K562 (cell line): ENCODE results near the gene FERMT3. TPM values are rescaled to one million over a fixed set of nuclear protein-coding genes. Genes with fewer than 3 reads are reported as not detected.

Experiments
- ATF2 ChIP-seq: sonication (generic); formaldehyde crosslinking; IDR thresholded peaks from 2 replicates; pipeline ENCODE4 v1.8.1; 2022; ENCODE audit warnings: missing genetic modification reagents
- ATF4 ChIP-seq: fragments of 450-650 bp; formaldehyde crosslinking; IDR thresholded peaks from 2 replicates; pipeline ENCODE4 v1.4.0; 2022; ENCODE audit warnings: mild to moderate bottlenecking, moderate library complexity
- CBFA2T3 ChIP-seq: fragments of 450-650 bp; IDR thresholded peaks from 2 replicates; pipeline ENCODE4 v1.6.1; 2017
- CHD1 ChIP-seq: fragments of 200-600 bp; sonication (generic); IDR thresholded peaks from one replicate; pipeline ENCODE4 v1.6.1; 2012; ENCODE audit warnings: mild to moderate bottlenecking, moderate library complexity, low read length, inconsistent platforms
- DPF2 ChIP-seq: fragments of 450-650 bp; IDR thresholded peaks from 2 replicates; pipeline ENCODE4 v1.6.1; 2016
- EZH2 ChIP-seq: IDR thresholded peaks from 2 replicates; pipeline ENCODE4 v1.6.1; 2012; ENCODE audit warnings: low read depth, mild to moderate bottlenecking, inconsistent platforms, low read length, borderline replicate concordance
- HDAC8 ChIP-seq: fragments of 450-650 bp; IDR thresholded peaks from 2 replicates; pipeline ENCODE4 v1.6.1; 2016; ENCODE audit warnings: mild to moderate bottlenecking, missing genetic modification characterization, moderate library complexity, missing compliant biosample characterization
- IRF9 ChIP-seq: fragments of 450-650 bp; IDR thresholded peaks from 2 replicates; pipeline ENCODE4 v1.6.1; 2016; ENCODE audit warnings: missing biosample characterization, missing genetic modification characterization
- MTA1 ChIP-seq: fragments of 450-650 bp; IDR thresholded peaks from 2 replicates; pipeline ENCODE4 v1.6.1; 2017; ENCODE audit warnings: borderline replicate concordance
- NEUROD1 ChIP-seq: fragments of 150-350 bp; IDR thresholded peaks from 2 replicates; pipeline ENCODE4 v1.6.1; 2014; ENCODE audit warnings: borderline replicate concordance, low read length, low read depth; ENCODE audit not compliant: partially characterized antibody
- PATZ1 ChIP-seq: fragments of 250-450 bp; sonication (Bioruptor Pico); IDR thresholded peaks from 2 replicates; pipeline ENCODE4 v1.5.0; 2020; ENCODE audit warnings: mild to moderate bottlenecking, borderline replicate concordance
- POLR2AphosphoS2 ChIP-seq: IDR thresholded peaks from 2 replicates; pipeline ENCODE4 v1.6.1; 2012; ENCODE audit warnings: low read length, improper control_type of control experiment
- PREB ChIP-seq: sonication (generic); formaldehyde crosslinking; IDR thresholded peaks from 2 replicates; pipeline ENCODE4 v1.8.1; 2023; ENCODE audit warnings: mild to moderate bottlenecking, missing genetic modification reagents
- PRMT5 ChIP-seq: sonication (generic); formaldehyde crosslinking; IDR thresholded peaks from 2 replicates; pipeline ENCODE4 v1.5.0; 2020; ENCODE audit warnings: missing genetic modification reagents
- RNF2 ChIP-seq: sonication (generic); IDR thresholded peaks from 2 replicates; pipeline ENCODE4 v1.6.1; 2016
- SNRNP70 ChIP-seq: fragments of 200-400 bp; formaldehyde crosslinking; optimal IDR thresholded peaks from 2 replicates; pipeline ENCODE3; 2017; ENCODE audit warnings: low read depth, low read length
- SRSF3 ChIP-seq: fragments of 200-400 bp; formaldehyde crosslinking; IDR thresholded peaks from 2 replicates; pipeline ENCODE4 v1.6.1; 2016; ENCODE audit warnings: mild to moderate bottlenecking, low read length, moderate library complexity; ENCODE audit not compliant: insufficient read depth
- SRSF9 ChIP-seq: fragments of 200-400 bp; formaldehyde crosslinking; IDR thresholded peaks from 2 replicates; pipeline ENCODE4 v1.6.1; 2017; ENCODE audit warnings: low read depth, low read length, borderline replicate concordance
- THAP12 ChIP-seq: fragments of 250-450 bp; sonication (Bioruptor Pico); IDR thresholded peaks from 2 replicates; pipeline ENCODE4 v1.9.0; 2021; ENCODE audit warnings: mild to moderate bottlenecking, inconsistent platforms
- XRCC3 ChIP-seq: fragments of 450-650 bp; IDR thresholded peaks from 2 replicates; pipeline ENCODE4 v1.6.1; 2017; ENCODE audit warnings: mild to moderate bottlenecking, moderate library complexity
- ZEB2 ChIP-seq: fragments of 450-650 bp; IDR thresholded peaks from 2 replicates; pipeline ENCODE4 v1.6.1; 2016
- polyA plus RNA-seq, 8 experiments: library from polyadenylated mRNA; depleted of rRNA in 4 of 8; stranded (reverse) in 5 of 8; unstranded in 3 of 8; fragments of >200 nt; fragmentation: Nextera tagmentation in 2 of 8; fragmentation: Illumina TruSeq in 1 of 8; extraction: Ambion mirVana in 2 of 8; extraction: Trizol in 1 of 8; gene quantifications; 2 replicates each; pipeline versions ENCODE4 v1.2.1 to v1.2.3, GENCODE V29; 2011 to 2014; ENCODE audit warnings: inconsistent platforms in 1 of 8, missing spikeins in 1 of 8
- total RNA-seq, 7 experiments: library from RNA; depleted of rRNA in 6 of 7; stranded (reverse); fragments of >200 nt in 6 of 7; fragmentation: Illumina TruSeq in 2 of 7; extraction: Trizol in 2 of 7; gene quantifications; 2 replicates each; pipeline versions ENCODE4 v1.2.1 to v1.2.3, GENCODE V29; 2011 to 2021; ENCODE audit warnings: low replicate concordance in 1 of 7

Gene FERMT3
- total and polyA plus RNA-seq, 9 of the 15 experiments (the other 6 are each of a cell fraction or from before 2014, with no cell fraction given): 3.2 to 275 (median 79.7) TPM

- TF ChIP-seq DPF2: no peak
- no peak for TF ChIP-seq SRSF9
- TF ChIP-seq ATF4 (CRISPR knock-in tag): peak; percentile 82
- no peak for TF ChIP-seq MTA1
- TF ChIP-seq SNRNP70: no peak
- TF ChIP-seq IRF9 (tag): peak; percentile 73; the same call in 1 of the 2 replicates
- no peak for TF ChIP-seq SRSF3
- no peak for TF ChIP-seq NEUROD1
- no peak for TF ChIP-seq CHD1
- no peak for TF ChIP-seq RNF2
- no peak for TF ChIP-seq PATZ1 (CRISPR knock-in tag)
- no peak for TF ChIP-seq CBFA2T3
- TF ChIP-seq POLR2AphosphoS2: peak; percentile 97
- no peak for TF ChIP-seq ZEB2
- no peak for TF ChIP-seq EZH2
- peak; percentile 88 for TF ChIP-seq PREB (CRISPR knock-in tag)
- no peak for TF ChIP-seq PRMT5
- no peak for TF ChIP-seq HDAC8 (tag)
- 0 out of 2 replicates have a peak, but pooled peaks have one; percentile 58 for TF ChIP-seq ATF2 (CRISPR knock-in tag)
- TF ChIP-seq XRCC3: no peak
- TF ChIP-seq THAP12 (CRISPR knock-in tag): no peak
Observed at GRCh38 chr11:64269540-64270220, 63.2 kb downstream of the FERMT3 start (continued).
